ENCODE measurements around the gene RDH14. TPM values are rescaled to one million over a fixed set of nuclear protein-coding genes. Genes with fewer than 3 reads are reported as not detected.

Gene RDH14
- total and polyA plus RNA-seq, 5 donors from 2014 or later, result 11.7 to 45.4 (median 43.5) TPM

DNA sequence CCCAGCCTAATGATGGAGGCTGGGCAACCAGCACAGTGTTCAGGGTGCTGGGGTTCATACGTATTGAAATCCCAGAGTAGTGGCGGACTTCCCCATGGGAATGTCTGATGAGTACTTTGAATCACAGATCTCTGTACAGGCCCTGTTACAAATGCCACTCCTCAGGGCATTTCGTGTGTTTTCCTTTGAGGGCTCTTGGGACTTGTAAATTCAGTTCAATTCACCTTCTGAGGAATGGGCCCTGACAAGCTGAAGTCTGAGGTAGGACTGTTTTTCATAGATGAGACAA is 288 bp upstream of the RDH14 start:
- H3K36me3 ChIP-seq (ENCODE audit: control insufficient read depth, insufficient read depth, low read length), result peaks cover 8% of the 10 kb centered on the region
- DNase-seq, result no peak
- H3K36me3 Mint-ChIP-seq, result peaks cover 16% of the 10 kb centered on the region
- peaks cover 4 to 5% of the 10 kb centered on the region in 2 experiments for H3K9me3 ChIP-seq (ENCODE audit: control insufficient read depth in 2 of 2, low read length in 2 of 2)
- no peaks in the 10 kb centered on the region for H3K27me3 ChIP-seq (ENCODE audit: control insufficient read depth, insufficient read depth, low read length)
- H3K9me3 Mint-ChIP-seq, result peaks cover 0 to 4% (median 0%) of the 10 kb centered on the region in 7 donors
- peaks cover 28 to 46% (median 38%) of the 10 kb centered on the region in 4 donors for H3K4me1 Mint-ChIP-seq
- H3K27ac ChIP-seq (ENCODE audit: insufficient read depth, low read length, poor library complexity, severe bottlenecking), result peak overlapping the region; percentile 94
- H3K4me3 ChIP-seq (ENCODE audit: low read depth, low read length), result peak overlapping the region; percentile 89
- peaks cover 10% of the 10 kb centered on the region for H3K4me1 ChIP-seq (ENCODE audit: control insufficient read depth, insufficient read depth, low read length, poor library complexity, severe bottlenecking)
- peak overlapping the region; percentile 91 to 96 (median 93) for H3K27ac Mint-ChIP-seq
- peak overlapping the region; percentile 81 to 94 (median 92) for H3K4me3 Mint-ChIP-seq
- no peaks in the 10 kb centered on the region for H3K27me3 Mint-ChIP-seq
- ATAC-seq (ENCODE audit: low read depth in 2 of 2), result no peak

DNA sequence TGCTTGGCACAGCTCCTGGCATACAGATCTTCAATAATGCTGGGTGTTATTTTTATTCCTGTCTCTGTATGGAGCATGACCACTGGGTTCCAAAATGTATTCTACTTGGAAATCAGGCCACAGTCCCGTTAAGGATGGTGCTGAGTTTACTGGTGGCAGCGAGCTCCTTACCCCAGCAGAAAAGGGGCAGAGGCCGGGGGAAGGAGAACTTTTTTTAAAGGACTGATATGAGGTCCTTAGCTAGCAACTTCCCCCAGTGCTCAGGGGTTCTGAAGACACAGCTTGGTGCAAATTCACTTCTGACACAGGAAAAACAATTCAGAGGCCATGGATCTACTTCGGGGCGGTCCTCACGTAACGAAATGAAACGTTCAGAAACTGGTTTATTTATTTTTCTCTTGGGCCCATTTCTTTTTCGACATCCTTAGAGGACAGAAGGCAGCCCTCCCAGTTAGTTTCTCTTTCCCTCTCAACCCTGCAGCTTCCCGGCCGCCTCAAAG is 872 bp downstream of the RDH14 start:
- peaks cover 26 to 55% (median 43%) of the 10 kb centered on the region in 4 donors for H3K4me1 Mint-ChIP-seq

DNA sequence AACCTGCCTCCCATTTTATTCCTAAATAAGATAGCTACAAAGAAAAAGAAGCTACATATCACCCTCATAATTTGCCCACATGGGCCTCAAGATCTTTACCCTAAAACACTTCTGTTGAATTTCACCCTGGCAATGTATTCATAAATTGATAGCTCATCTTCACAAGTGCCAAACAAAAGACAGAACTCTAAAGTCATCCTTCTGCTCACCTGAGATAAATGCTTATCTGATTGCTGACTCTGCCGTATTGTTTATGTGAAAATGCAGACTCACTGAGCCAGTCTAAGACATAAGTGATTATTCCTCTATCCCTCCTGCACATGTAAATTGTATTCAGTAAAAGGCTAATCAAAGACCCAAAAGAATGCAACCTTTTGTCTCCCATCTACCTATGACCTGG is 2.0 kb downstream of the RDH14 start:
- peaks cover 28 to 57% (median 47%) of the 10 kb centered on the region in 4 donors for H3K4me1 Mint-ChIP-seq
- ATAC-seq (ENCODE audit: low read depth in 2 of 2) (no peak), DNase-seq (no peak)
- H3K4me3 Mint-ChIP-seq, result peak overlapping the region in 3 of 4 donors; percentile 39 to 87 (median 81)
- H3K27me3 Mint-ChIP-seq, result no peaks in the 10 kb centered on the region
- H3K27ac Mint-ChIP-seq, result peak overlapping the region; percentile 2 to 94 (median 39)
- no peak overlapping the region for H3K4me3 ChIP-seq (ENCODE audit: low read depth, low read length)
- no peaks in the 10 kb centered on the region for H3K9me3 ChIP-seq (ENCODE audit: control insufficient read depth in 2 of 2, low read length in 2 of 2)
- no peaks in the 10 kb centered on the region for H3K27me3 ChIP-seq (ENCODE audit: control insufficient read depth, insufficient read depth, low read length)
- H3K4me1 ChIP-seq (ENCODE audit: control insufficient read depth, insufficient read depth, low read length, poor library complexity, severe bottlenecking), result peaks cover 10% of the 10 kb centered on the region
- H3K27ac ChIP-seq (ENCODE audit: insufficient read depth, low read length, poor library complexity, severe bottlenecking), result no peak overlapping the region
- H3K9me3 Mint-ChIP-seq, result peaks cover 0 to 4% (median 0%) of the 10 kb centered on the region in 7 donors
- H3K36me3 ChIP-seq (ENCODE audit: control insufficient read depth, insufficient read depth, low read length), result peaks cover 11% of the 10 kb centered on the region
- peaks cover 15% of the 10 kb centered on the region for H3K36me3 Mint-ChIP-seq

More for the DNA sequence above, 872 bp downstream of the RDH14 start:
- no peak for ATAC-seq (ENCODE audit: low read depth in 2 of 2)
- Mint-ChIP-seq H3K9me3 (peaks cover 0 to 4% (median 0%) of the 10 kb centered on the region in 7 donors), H3K36me3 (peaks cover 15% of the 10 kb centered on the region), H3K27ac (peak overlapping the region; percentile 94), H3K4me3 (peak overlapping the region; percentile 81 to 99 (median 94)), H3K27me3 (no peaks in the 10 kb centered on the region)
- Histone ChIP-seq H3K36me3 (ENCODE audit: control insufficient read depth, insufficient read depth, low read length) (peaks cover 14% of the 10 kb centered on the region), H3K9me3 (ENCODE audit: control insufficient read depth in 2 of 2, low read length in 2 of 2) (peaks cover 4 to 5% of the 10 kb centered on the region in 2 experiments), H3K27ac (ENCODE audit: insufficient read depth, low read length, poor library complexity, severe bottlenecking) (peak overlapping the region; percentile 94), H3K4me1 (ENCODE audit: control insufficient read depth, insufficient read depth, low read length, poor library complexity, severe bottlenecking) (peaks cover 10% of the 10 kb centered on the region), H3K27me3 (ENCODE audit: control insufficient read depth, insufficient read depth, low read length) (no peaks in the 10 kb centered on the region), H3K4me3 (ENCODE audit: low read depth, low read length) (peak overlapping the region; percentile 81)
- DNase-seq, result peak in 1 of 3 donors; percentile 1

DNA sequence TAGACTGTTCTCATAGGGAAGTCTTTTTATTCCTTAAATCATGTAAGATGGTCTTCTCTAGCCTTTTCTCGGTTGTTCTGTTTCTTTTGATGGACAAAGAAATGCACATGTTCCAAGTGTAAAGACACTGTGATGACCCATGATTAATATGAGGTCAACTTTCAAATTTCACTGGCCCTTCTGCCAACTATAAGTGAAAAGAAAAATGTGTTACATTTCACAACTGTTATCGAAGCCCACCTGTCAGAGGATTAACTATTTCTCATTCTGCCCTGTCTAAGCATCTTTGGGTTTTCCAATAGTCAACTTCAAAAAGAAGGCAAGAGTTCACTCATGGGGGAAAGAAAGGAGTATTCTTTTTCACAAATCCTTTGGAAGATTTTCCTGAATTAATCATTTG is 3.3 kb downstream of the RDH14 start:
- Histone ChIP-seq H3K27me3 (ENCODE audit: control insufficient read depth, insufficient read depth, low read length) (no peaks in the 10 kb centered on the region), H3K36me3 (ENCODE audit: control insufficient read depth, insufficient read depth, low read length) (peaks cover 11% of the 10 kb centered on the region), H3K9me3 (ENCODE audit: control insufficient read depth in 2 of 2, low read length in 2 of 2) (no peaks in the 10 kb centered on the region), H3K4me3 (ENCODE audit: low read depth, low read length) (no peak overlapping the region), H3K27ac (ENCODE audit: insufficient read depth, low read length, poor library complexity, severe bottlenecking) (no peak overlapping the region), H3K4me1 (ENCODE audit: control insufficient read depth, insufficient read depth, low read length, poor library complexity, severe bottlenecking) (peaks cover 16% of the 10 kb centered on the region)
- Mint-ChIP-seq H3K27ac (no peak overlapping the region), H3K4me1 (peaks cover 37 to 66% (median 53%) of the 10 kb centered on the region in 4 donors), H3K4me3 (peak overlapping the region in 1 of 4 donors; percentile 15), H3K9me3 (peaks cover 0 to 4% (median 0%) of the 10 kb centered on the region in 7 donors), H3K36me3 (peaks cover 16% of the 10 kb centered on the region), H3K27me3 (no peaks in the 10 kb centered on the region)
- ATAC-seq (ENCODE audit: low read depth in 2 of 2) (no peak), DNase-seq (no peak)

DNA sequence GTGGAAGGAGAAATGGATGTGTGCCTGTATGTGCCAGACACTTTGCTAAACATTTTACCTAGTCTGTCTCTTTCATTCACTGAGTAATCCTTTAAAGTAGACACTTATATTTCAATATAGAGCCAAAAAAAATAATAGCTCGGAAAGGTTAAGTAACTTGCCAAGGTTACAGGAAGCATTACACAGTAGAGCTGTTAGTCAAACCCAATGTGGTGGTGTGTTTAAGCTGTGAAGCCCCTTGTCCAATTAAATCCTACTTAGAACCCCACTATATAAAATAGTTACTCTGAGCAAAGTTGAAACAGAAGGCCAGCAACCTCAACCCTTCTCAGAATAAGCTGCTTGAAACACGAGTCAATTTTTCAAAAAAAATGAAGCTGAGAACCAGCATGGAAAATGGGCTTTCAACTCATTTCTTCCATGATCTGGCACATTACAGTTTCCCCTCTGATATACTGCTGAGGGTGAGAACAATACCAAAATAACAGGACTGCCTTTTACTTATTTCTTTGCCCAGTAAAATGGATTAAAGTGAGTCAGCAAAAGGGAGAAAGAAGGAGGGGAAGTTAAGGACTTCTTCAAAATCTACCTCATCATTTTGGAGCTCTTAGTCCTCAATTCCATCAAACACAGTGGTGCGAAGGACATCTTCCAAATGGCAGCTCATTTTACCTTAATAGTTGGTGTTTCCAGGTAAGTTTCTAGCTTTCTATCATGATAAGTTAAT is 7.9 kb downstream of the RDH14 start:
- Histone ChIP-seq H3K27ac (ENCODE audit: insufficient read depth, low read length, poor library complexity, severe bottlenecking) (no peak overlapping the region), H3K27me3 (ENCODE audit: control insufficient read depth, insufficient read depth, low read length) (no peaks in the 10 kb centered on the region), H3K4me1 (ENCODE audit: control insufficient read depth, insufficient read depth, low read length, poor library complexity, severe bottlenecking) (peaks cover 6% of the 10 kb centered on the region), H3K36me3 (ENCODE audit: control insufficient read depth, insufficient read depth, low read length) (peaks cover 11% of the 10 kb centered on the region), H3K4me3 (ENCODE audit: low read depth, low read length) (no peak overlapping the region), H3K9me3 (ENCODE audit: control insufficient read depth in 2 of 2, low read length in 2 of 2) (no peaks in the 10 kb centered on the region)
- DNase-seq, result no peak
- H3K4me3 Mint-ChIP-seq, result no peak overlapping the region
- no peak overlapping the region for H3K27ac Mint-ChIP-seq
- H3K4me1 Mint-ChIP-seq, result peaks cover 17 to 59% (median 52%) of the 10 kb centered on the region in 4 donors
- H3K27me3 Mint-ChIP-seq, result no peaks in the 10 kb centered on the region
- H3K9me3 Mint-ChIP-seq, result no peaks in the 10 kb centered on the region
- ATAC-seq (ENCODE audit: low read depth in 2 of 2), result no peak
- peaks cover 19% of the 10 kb centered on the region for H3K36me3 Mint-ChIP-seq

DNA sequence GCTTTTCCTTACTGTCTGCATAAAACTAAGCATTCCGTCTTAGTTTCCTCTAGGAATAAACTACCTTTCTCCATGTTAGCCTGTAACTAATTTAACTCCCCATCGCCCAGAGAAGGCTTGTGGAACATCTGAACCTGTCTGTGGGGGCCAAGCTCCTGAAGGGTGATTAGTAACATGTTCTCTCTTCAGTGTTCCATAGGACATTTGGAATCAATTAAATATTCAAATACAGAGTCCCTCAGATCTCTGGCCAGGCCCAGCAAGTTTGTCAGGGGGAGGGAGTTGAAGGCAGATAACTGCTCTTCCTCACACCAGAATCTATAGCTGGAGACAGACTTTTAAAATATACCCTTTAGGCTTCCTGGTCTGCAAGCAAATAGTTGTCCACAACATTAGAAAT is 8.8 kb downstream of the RDH14 start:
- Mint-ChIP-seq H3K36me3 (peaks cover 18% of the 10 kb centered on the region), H3K9me3 (no peaks in the 10 kb centered on the region), H3K4me1 (peaks cover 23 to 58% (median 50%) of the 10 kb centered on the region in 4 donors), H3K4me3 (no peak overlapping the region), H3K27ac (peak overlapping the region in 1 of 3 donors; percentile 24), H3K27me3 (no peaks in the 10 kb centered on the region)
- ATAC-seq (ENCODE audit: low read depth in 2 of 2), result no peak
- H3K27ac ChIP-seq (ENCODE audit: insufficient read depth, low read length, poor library complexity, severe bottlenecking), result no peak overlapping the region
- no peaks in the 10 kb centered on the region for H3K9me3 ChIP-seq (ENCODE audit: control insufficient read depth in 2 of 2, low read length in 2 of 2)
- peaks cover 11% of the 10 kb centered on the region for H3K36me3 ChIP-seq (ENCODE audit: control insufficient read depth, insufficient read depth, low read length)
- H3K4me1 ChIP-seq (ENCODE audit: control insufficient read depth, insufficient read depth, low read length, poor library complexity, severe bottlenecking), result peaks cover 6% of the 10 kb centered on the region
- DNase-seq, result no peak
- no peak overlapping the region for H3K4me3 ChIP-seq (ENCODE audit: low read depth, low read length)
- H3K27me3 ChIP-seq (ENCODE audit: control insufficient read depth, insufficient read depth, low read length), result no peaks in the 10 kb centered on the region

DNA sequence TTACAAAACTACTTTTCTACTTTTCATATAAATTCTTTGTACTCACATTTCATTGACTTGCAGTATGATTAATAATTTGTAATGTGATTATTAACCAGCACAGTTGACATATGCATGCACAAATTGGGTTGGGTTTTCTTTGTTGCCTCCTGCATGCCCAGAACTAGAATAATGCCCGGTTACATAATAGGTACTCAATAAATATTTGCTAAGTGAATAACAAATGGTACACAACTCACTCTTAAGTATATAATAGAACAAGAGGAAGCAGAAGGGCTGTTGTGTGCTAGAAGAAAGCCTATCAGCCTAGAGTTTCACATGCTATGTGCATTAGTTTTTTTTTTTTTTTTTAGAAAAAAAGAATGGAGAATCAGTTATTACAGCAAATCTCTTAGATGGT is 9.3 kb downstream of the RDH14 start:
- Mint-ChIP-seq H3K27me3 (no peaks in the 10 kb centered on the region), H3K36me3 (peaks cover 13% of the 10 kb centered on the region), H3K4me1 (peaks cover 23 to 58% (median 49%) of the 10 kb centered on the region in 4 donors), H3K4me3 (no peak overlapping the region), H3K27ac (no peak overlapping the region), H3K9me3 (no peaks in the 10 kb centered on the region)
- peaks cover 6% of the 10 kb centered on the region for H3K4me1 ChIP-seq (ENCODE audit: control insufficient read depth, insufficient read depth, low read length, poor library complexity, severe bottlenecking)
- H3K36me3 ChIP-seq (ENCODE audit: control insufficient read depth, insufficient read depth, low read length), result peaks cover 11% of the 10 kb centered on the region
- no peaks in the 10 kb centered on the region for H3K27me3 ChIP-seq (ENCODE audit: control insufficient read depth, insufficient read depth, low read length)
- H3K9me3 ChIP-seq (ENCODE audit: control insufficient read depth in 2 of 2, low read length in 2 of 2), result no peaks in the 10 kb centered on the region
- no peak overlapping the region for H3K27ac ChIP-seq (ENCODE audit: insufficient read depth, low read length, poor library complexity, severe bottlenecking)
- H3K4me3 ChIP-seq (ENCODE audit: low read depth, low read length), result no peak overlapping the region
- ATAC-seq (ENCODE audit: low read depth in 2 of 2) (no peak), DNase-seq (no peak)

DNA sequence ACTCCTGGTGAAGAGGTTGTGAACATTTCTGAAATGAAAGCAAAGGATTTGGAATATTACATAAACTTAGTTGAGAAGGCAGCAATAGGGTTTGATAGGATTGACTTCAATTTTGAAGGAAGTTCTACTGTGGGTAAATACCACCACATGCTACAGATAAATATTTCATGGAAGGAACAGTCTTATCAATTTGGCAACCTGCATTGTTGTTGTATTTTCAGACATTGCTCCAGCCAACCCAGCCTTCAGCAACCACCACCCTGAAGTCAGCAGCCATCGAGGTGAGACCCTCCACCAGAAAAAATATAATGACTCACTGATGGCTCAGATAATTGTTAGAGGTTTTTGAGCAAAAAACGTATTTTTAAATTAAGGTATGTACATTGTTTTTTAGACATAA is 10.0 kb downstream of the RDH14 start:
- peaks cover 6% of the 10 kb centered on the region for H3K4me1 ChIP-seq (ENCODE audit: control insufficient read depth, insufficient read depth, low read length, poor library complexity, severe bottlenecking)
- H3K9me3 ChIP-seq (ENCODE audit: control insufficient read depth in 2 of 2, low read length in 2 of 2), result no peaks in the 10 kb centered on the region
- ATAC-seq (ENCODE audit: low read depth in 2 of 2) (no peak), DNase-seq (no peak)
- H3K4me3 ChIP-seq (ENCODE audit: low read depth, low read length), result no peak overlapping the region
- peaks cover 8% of the 10 kb centered on the region for H3K36me3 ChIP-seq (ENCODE audit: control insufficient read depth, insufficient read depth, low read length)
- H3K36me3 Mint-ChIP-seq, result peaks cover 11% of the 10 kb centered on the region
- H3K27ac ChIP-seq (ENCODE audit: insufficient read depth, low read length, poor library complexity, severe bottlenecking), result no peak overlapping the region
- H3K4me3 Mint-ChIP-seq, result no peak overlapping the region
- no peaks in the 10 kb centered on the region for H3K9me3 Mint-ChIP-seq
- peak overlapping the region in 1 of 3 donors; percentile 50 for H3K27ac Mint-ChIP-seq
- no peaks in the 10 kb centered on the region for H3K27me3 Mint-ChIP-seq
- peaks cover 22 to 60% (median 50%) of the 10 kb centered on the region in 4 donors for H3K4me1 Mint-ChIP-seq
- H3K27me3 ChIP-seq (ENCODE audit: control insufficient read depth, insufficient read depth, low read length), result no peaks in the 10 kb centered on the region

All from CD4-positive, CD25-positive, alpha-beta regulatory T cell (primary cell).